Measurements from ENCODE around the gene MSMO1.

- TF ChIP-seq POLR2A (IDR thresholded peaks at IDR 0.05; ENCODE audit: control extremely low read depth in 1 of 2, low read depth in 2 of 2, low read length in 2 of 2) = no peak
- no peak for TF ChIP-seq RAD21 (IDR thresholded peaks at IDR 0.05 in 1 of 2, conservative IDR thresholded peaks at IDR 0.05 in 1 of 2; ENCODE audit: low read depth in 2 of 2, low read length in 2 of 2)
- TF ChIP-seq MAX (IDR thresholded peaks at IDR 0.05) = no peak
- no peak for TF ChIP-seq EGR1 (IDR thresholded peaks at IDR 0.05; ENCODE audit: borderline replicate concordance, low read depth, low read length)
These were observed 39.6 kb downstream of the MSMO1 start for GRCh38 chr4:165367040-165367439.
